ENCODE data around the gene IFT80. TPM values are rescaled to one million over a fixed set of nuclear protein-coding genes. Genes with fewer than 3 reads are reported as not detected.

Gene IFT80
- total and polyA plus RNA-seq, 10 of the 15 experiments (the other 5 are each of a cell fraction or from before 2014, with no cell fraction given), result 6.5 to 21.5 (median 14.1) TPM

- H4K20me1 ChIP-seq (ENCODE audit: control insufficient read depth, insufficient read depth), result no peaks in the 10 kb centered on the region
- BruUV-seq (replicated peaks), result no TSS peak
- ChIA-PET RAD21 (ENCODE audit: unreplicated experiment) (interaction anchor here (4.9 kb wide), 1 partner anchor 15 kb away, joined by 22 read pairs; the partner anchor contains the start of gene TRIM59), SMC1A (ENCODE audit: uncharacterized antibody, unreplicated experiment) (interaction anchor here (1.1 to 4.6 kb wide), 3 partner anchors 16 to 26 kb away, joined by 5 to 27 read pairs (median 6); partner anchors contain the start of gene TRIM59), CTCF (interaction anchor here (1.5 to 2.0 kb wide), 2 partner anchors 27 to 401 kb away, joined by 4 to 5 read pairs; no protein-coding TSS in a partner anchor), POLR2A (interaction anchor here (2.0 kb wide), 1 partner anchor 24 kb away, joined by 6 read pairs; no protein-coding TSS in a partner anchor)
- no peak overlapping the region for H3K4me3 ChIP-seq
- no peak overlapping the region for H3K27ac ChIP-seq (ENCODE audit: control insufficient read depth, insufficient read depth)
- H3K4me2 ChIP-seq (ENCODE audit: control insufficient read depth, insufficient read depth), result no peak overlapping the region
- H3K9me3 ChIP-seq (replicated peaks; ENCODE audit: control insufficient read depth, insufficient read depth, low read length), result no peaks in the 10 kb centered on the region
- TF ChIP-seq HDAC6 (IDR thresholded peaks at IDR 0.05; ENCODE audit: unreplicated experiment) (no peak), RCOR1 (conservative IDR thresholded peaks at IDR 0.05; ENCODE audit: low read depth, low read length) (no peak), POLR2AphosphoS2 (IDR thresholded peaks at IDR 0.05; ENCODE audit: low read depth, low read length) (peak; percentile 39; the same call in 1 of the 2 replicates), TARDBP (IDR thresholded peaks at IDR 0.05; ENCODE audit: borderline replicate concordance) (no peak)
- peaks cover 36% of the 10 kb centered on the region for H3K79me2 ChIP-seq (ENCODE audit: control insufficient read depth, insufficient read depth, low read length)
- peaks cover 1 to 42% of the 10 kb centered on the region in 2 experiments for H3K36me3 ChIP-seq (ENCODE audit: control insufficient read depth in 2 of 2, insufficient read depth in 2 of 2, low read length in 1 of 2)
- 69% methylated on average over 2 of the region's 2 CpGs for WGBS (ENCODE audit: insufficient coverage, insufficient replicate concordance, low lambda C conversion rate, missing lambda C conversion rate)
- FAIRE-seq, result no peak
- intact Hi-C loops (cut with micrococcal nuclease; ENCODE audit: unreplicated experiment), result no loop called here
- no peaks in the 10 kb centered on the region for H3K4me1 ChIP-seq (ENCODE audit: control insufficient read depth, insufficient read depth, low read length)
- ATAC-seq, result no peak
- in situ Hi-C loops (cut with MboI), result no loop called here
- H3K27me3 ChIP-seq (replicated peaks in 1 of 2; ENCODE audit: control insufficient read depth in 2 of 2, insufficient read depth in 2 of 2, low read length in 1 of 2), result no peaks in the 10 kb centered on the region
- no peak overlapping the region for H3K9ac ChIP-seq (ENCODE audit: control insufficient read depth, insufficient read depth, low read length)
- H2AFZ ChIP-seq (ENCODE audit: control insufficient read depth, low read depth, low read length), result no peak overlapping the region
- DNase-seq (ENCODE audit: low read depth, low spot score), result no peak
Measured at GRCh38 chr3:160434071-160434470, 35.0 kb upstream of the IFT80 start.

GRCh38 chr3:160427832-160428424 lies 28.9 kb upstream of the IFT80 start:
- ChIA-PET CTCF (interaction anchor here (1.3 to 3.2 kb wide), 2 partner anchors 13 to 15 kb away, joined by 3 to 13 read pairs; no protein-coding TSS in a partner anchor), RAD21 (ENCODE audit: unreplicated experiment) (no interaction called here), POLR2A (no interaction called here), SMC1A (ENCODE audit: uncharacterized antibody, unreplicated experiment) (interaction anchor here (1.4 kb wide), 1 partner anchor 11 kb away, joined by 4 read pairs; no protein-coding TSS in a partner anchor)
- Histone ChIP-seq H2AFZ (ENCODE audit: control insufficient read depth, low read depth, low read length) (no peak overlapping the region), H3K27me3 (replicated peaks in 1 of 2; ENCODE audit: control insufficient read depth in 2 of 2, insufficient read depth in 2 of 2, low read length in 1 of 2) (no peaks in the 10 kb centered on the region), H3K4me3 (no peak overlapping the region), H3K79me2 (ENCODE audit: control insufficient read depth, insufficient read depth, low read length) (no peaks in the 10 kb centered on the region; the same call in none of the 2 replicates), H3K27ac (ENCODE audit: control insufficient read depth, insufficient read depth) (no peak overlapping the region), H4K20me1 (ENCODE audit: control insufficient read depth, insufficient read depth) (no peaks in the 10 kb centered on the region), H3K4me1 (ENCODE audit: control insufficient read depth, insufficient read depth, low read length) (no peaks in the 10 kb centered on the region), H3K36me3 (ENCODE audit: control insufficient read depth in 2 of 2, insufficient read depth in 2 of 2, low read length in 1 of 2) (peaks cover 8 to 59% of the 10 kb centered on the region in 2 experiments), H3K4me2 (ENCODE audit: control insufficient read depth, insufficient read depth) (no peak overlapping the region), H3K9ac (ENCODE audit: control insufficient read depth, insufficient read depth, low read length) (no peak overlapping the region), H3K9me3 (replicated peaks; ENCODE audit: control insufficient read depth, insufficient read depth, low read length) (no peaks in the 10 kb centered on the region)
- in situ Hi-C loops (cut with MboI) (no loop called here), intact Hi-C loops (cut with micrococcal nuclease; ENCODE audit: unreplicated experiment) (no loop called here)
- WGBS (ENCODE audit: insufficient coverage, insufficient replicate concordance, low lambda C conversion rate, missing lambda C conversion rate), result 97% methylated on average over 11 of the region's 11 CpGs
- DNase-seq (ENCODE audit: low read depth, low spot score) (no peak), ATAC-seq (peak; percentile 13; the same call in 2 of the 3 replicates), FAIRE-seq (no peak)
- BruUV-seq (replicated peaks), result no TSS peak
- TF ChIP-seq JUND (IDR thresholded peaks at IDR 0.05; ENCODE audit: low read depth, low read length), result no peak
- TF ChIP-seq NFIC (IDR thresholded peaks at IDR 0.05; ENCODE audit: low read depth, low read length), result no peak
- TF ChIP-seq MYC (IDR thresholded peaks at IDR 0.05; ENCODE audit: insufficient read depth, insufficient read length, insufficient replicate concordance, low read length, severe bottlenecking), result no peak
- no peak for TF ChIP-seq HSF1 (IDR thresholded peaks at IDR 0.05; ENCODE audit: low read depth, low read length)
- TF ChIP-seq MYB (IDR thresholded peaks at IDR 0.05; ENCODE audit: borderline replicate concordance, low read depth, low read length), result no peak
- TF ChIP-seq ZNF217 (IDR thresholded peaks at IDR 0.05), result no peak
- no peak for TF ChIP-seq ZSCAN29 (IDR thresholded peaks at IDR 0.05)
- TF ChIP-seq MEF2B (IDR thresholded peaks at IDR 0.05; ENCODE audit: partially characterized antibody, poor library complexity, severe bottlenecking), result no peak
- TF ChIP-seq IKZF2 (IDR thresholded peaks at IDR 0.05), result no peak
- TF ChIP-seq SMAD1 (IDR thresholded peaks at IDR 0.05; ENCODE audit: low read depth, partially characterized antibody), result no peak
- no peak for TF ChIP-seq KLF5 (IDR thresholded peaks at IDR 0.05; ENCODE audit: partially characterized antibody)
- no peak for TF ChIP-seq EP300 (IDR thresholded peaks at IDR 0.05; ENCODE audit: borderline replicate concordance in 1 of 2, control insufficient read depth in 1 of 2, low read depth in 2 of 2, low read length in 2 of 2)

All from GM12878 (cell line).